GM12878 (cell line): ENCODE measurements around the gene N4BP2L2. TPM values are rescaled to one million over a fixed set of nuclear protein-coding genes. Genes with fewer than 3 reads are reported as not detected.

Source experiments
- ATAC-seq: fragments of 200-7000 bp; cut with Tn5 transposase; 3 replicates; pipeline ENCODE4 v1.9.1; 2020; ENCODE audit warnings: mild to moderate bottlenecking, moderate library complexity
- BruUV-seq: library from RNA; stranded (reverse); fragments of 400-500 nt; replicated peaks from 2 replicates; lab custom pipeline; 2021; lab: Mats Ljungman, UMichigan
- CTCF ChIA-PET: fragments of 300-600 bp; sonication (Branson Sonifier 250); formaldehyde crosslinking; extraction: SDS; loops from one replicate; lab custom pipeline; 2021; ENCODE audit warnings: inconsistent platforms; lab: Yijun Ruan, JAX
- POLR2A ChIA-PET: fragments of 350-600 bp; formaldehyde crosslinking; extraction: SDS; loops from one replicate; lab custom pipeline; 2021; ENCODE audit warnings: inconsistent platforms; lab: Charles Lee
- RAD21 ChIA-PET: fragments of 300-600 bp; sonication (Branson Sonifier 250); formaldehyde crosslinking; loops from one replicate; lab custom pipeline; 2023; ENCODE audit warnings: antibody characterized with exemption; ENCODE audit not compliant: unreplicated experiment; lab: Charles Lee
- SMC1A ChIA-PET: fragments of 300-600 bp; sonication (Branson Sonifier 250); formaldehyde crosslinking; loops from one replicate; lab custom pipeline; 2023; ENCODE audit not compliant: unreplicated experiment, uncharacterized antibody; lab: Charles Lee
- DNase-seq: peaks from one replicate; pipeline ENCODE4 v3.0.0-alpha.2; 2011; ENCODE audit warnings: low read depth, low spot score
- FAIRE-seq: peaks from 3 replicates; lab custom pipeline; 2011; peaks lifted over from hg19 to GRCh38; lab: Jason Lieb, UNC
- H2AFZ ChIP-seq: 2 replicates; pipeline ENCODE4 v1.6.0; 2011; ENCODE audit warnings: low read depth, low read length, control low read depth; ENCODE audit not compliant: control insufficient read depth
- H3K27ac ChIP-seq: 2 replicates; pipeline ENCODE4 v1.5.1; 2011; ENCODE audit warnings: control low read depth; ENCODE audit not compliant: control insufficient read depth, insufficient read depth
- H3K27me3 ChIP-seq, 2 experiments: replicated peaks in 1 of 2; 2 replicates each; pipeline versions ENCODE4 v1.6.0 to v1.6.1; 2011; ENCODE audit warnings: low read length in 1 of 2; ENCODE audit not compliant: control insufficient read depth in 2 of 2, insufficient read depth in 2 of 2
- H3K36me3 ChIP-seq, 2 experiments: 2 replicates each; pipeline ENCODE4 v1.5.1; 2011; ENCODE audit warnings: low read length in 1 of 2; ENCODE audit not compliant: control insufficient read depth in 2 of 2, insufficient read depth in 2 of 2
- H3K4me1 ChIP-seq: 2 replicates; pipeline ENCODE4 v1.6.1; 2011; ENCODE audit warnings: mild to moderate bottlenecking, low read length, moderate library complexity, mixed read lengths; ENCODE audit not compliant: control insufficient read depth, insufficient read depth
- H3K4me2 ChIP-seq: 2 replicates; pipeline ENCODE4 v1.6.0; 2011; ENCODE audit warnings: control low read depth; ENCODE audit not compliant: control insufficient read depth, insufficient read depth
- H3K4me3 ChIP-seq: fragments of 200-600 bp; sonication (generic); 2 replicates; pipeline ENCODE4 v1.5.1; 2016
- H3K79me2 ChIP-seq: 2 replicates; pipeline ENCODE4 v1.6.0; 2011; ENCODE audit warnings: low read length; ENCODE audit not compliant: control insufficient read depth, insufficient read depth
- H3K9ac ChIP-seq: 2 replicates; pipeline ENCODE4 v1.8.0; 2011; ENCODE audit warnings: low read length, control low read depth, mixed read lengths; ENCODE audit not compliant: control insufficient read depth, insufficient read depth
- H3K9me3 ChIP-seq: replicated peaks from 3 replicates; pipeline ENCODE4 v1.5.1; 2011; ENCODE audit warnings: mild to moderate bottlenecking, low read length; ENCODE audit not compliant: control insufficient read depth, insufficient read depth
- H4K20me1 ChIP-seq: 2 replicates; pipeline ENCODE4 v1.6.0; 2011; ENCODE audit not compliant: control insufficient read depth, insufficient read depth
- CTCF ChIP-seq, 3 experiments: IDR thresholded peaks in 2 of 3; conservative IDR thresholded peaks in 1 of 3; 2 replicates each; pipeline ENCODE4 v1.5.1; 2011; ENCODE audit warnings: low read depth in 3 of 3, low read length in 3 of 3, mild to moderate bottlenecking in 3 of 3, control low read depth in 2 of 3, moderate library complexity in 2 of 3, inconsistent platforms in 1 of 3, mixed read lengths in 1 of 3; ENCODE audit not compliant: control insufficient read depth in 2 of 3, insufficient read depth in 1 of 3; ENCODE audit errors: extremely low read depth in 1 of 3
- NFXL1 ChIP-seq: fragments of 450-650 bp; IDR thresholded peaks from 2 replicates; pipeline ENCODE4 v1.6.1; 2017; ENCODE audit warnings: antibody characterized with exemption, mild to moderate bottlenecking, borderline replicate concordance
- NFYA ChIP-seq: IDR thresholded peaks from 2 replicates; pipeline ENCODE4 v1.6.1; 2011; ENCODE audit warnings: low read depth, mild to moderate bottlenecking, low read length, improper control_type of control experiment, borderline replicate concordance
- NKRF ChIP-seq: fragments of 450-650 bp; conservative IDR thresholded peaks from 2 replicates; pipeline ENCODE4 v1.6.1; 2017; ENCODE audit warnings: mild to moderate bottlenecking, moderate library complexity
- NR2C2 ChIP-seq: IDR thresholded peaks from 2 replicates; pipeline ENCODE4 v1.6.1; 2011; ENCODE audit warnings: borderline replicate concordance, low read depth; ENCODE audit not compliant: control insufficient read depth, insufficient read length
- PAX8 ChIP-seq: fragments of 450-650 bp; IDR thresholded peaks from 2 replicates; pipeline ENCODE4 v1.6.1; 2017; ENCODE audit warnings: mild to moderate bottlenecking, moderate library complexity
- POU2F2 ChIP-seq: IDR thresholded peaks from 3 replicates; pipeline ENCODE4 v1.6.1; 2011; ENCODE audit warnings: low read depth, mild to moderate bottlenecking, low read length, borderline replicate concordance
- USF1 ChIP-seq: IDR thresholded peaks from 2 replicates; pipeline ENCODE4 v1.6.1; 2011; ENCODE audit warnings: borderline replicate concordance, low read depth, mild to moderate bottlenecking, moderate library complexity, mixed read lengths, low read length; ENCODE audit not compliant: insufficient read depth; ENCODE audit errors: extremely low read length
- ZNF687 ChIP-seq: fragments of 450-650 bp; IDR thresholded peaks from 2 replicates; pipeline ENCODE4 v1.6.1; 2017; ENCODE audit warnings: mild to moderate bottlenecking, moderate library complexity
- WGBS: methylation state at CpG from one replicate; pipeline ENCODE4 v1.1.6; 2016; ENCODE audit warnings: low lambda C conversion rate; ENCODE audit not compliant: insufficient replicate concordance, insufficient coverage; ENCODE audit errors: missing lambda C conversion rate; 5-methylcytosine and 5-hydroxymethylcytosine counted together
- in situ Hi-C: fragments of 300-500 bp; cut with MboI; formaldehyde crosslinking; loops from 9 replicates; pipeline ENCODE4 v1.14.3; 2018; ENCODE audit warnings: mixed read lengths
- intact Hi-C: fragments of 100-400 bp; cut with micrococcal nuclease; formaldehyde crosslinking; loops from one replicate; pipeline ENCODE4 v1.14.2; 2022; ENCODE audit not compliant: unreplicated experiment
- polyA plus RNA-seq, 11 experiments: library from polyadenylated mRNA; depleted of rRNA in 4 of 11; unstranded in 6 of 11; stranded (reverse) in 5 of 11; fragments of >200 nt; fragmentation: Nextera tagmentation in 4 of 11; fragmentation: Illumina TruSeq in 1 of 11; extraction: Ambion mirVana in 4 of 11; extraction: Trizol in 1 of 11; gene quantifications; 1 replicate in 1 of 11; 2 replicates in 10 of 11; pipeline versions ENCODE4 v1.2.1 to v1.2.3, GENCODE V29; 2011 to 2016; ENCODE audit warnings: inconsistent platforms in 2 of 11, missing spikeins in 2 of 11, low read depth in 1 of 11
- total RNA-seq, 4 experiments: library from RNA; depleted of rRNA in 3 of 4; stranded (reverse); fragments of >200 nt in 3 of 4; fragmentation: Illumina TruSeq in 1 of 4; extraction: Trizol in 1 of 4; gene quantifications; 2 replicates each; pipeline versions ENCODE4 v1.2.1 to v1.2.3, GENCODE V29; 2013 to 2021

N4BP2L2 gene
- total and polyA plus RNA-seq, 10 of the 15 experiments (the other 5 are each of a cell fraction or from before 2014, with no cell fraction given), result 41.7 to 87.1 (median 61.2) TPM

- no peak for DNase-seq
- H3K9ac ChIP-seq, result no peak overlapping the region
- RAD21 ChIA-PET, result no interaction called here
Measured at GRCh38 chr13:32414580-32414979, 124.0 kb downstream of the N4BP2L2 start.

More at GRCh38 chr13:32414580-32414979, 124.0 kb downstream of the N4BP2L2 start:
- Histone ChIP-seq H2AFZ (no peak overlapping the region), H3K27ac (no peak overlapping the region), H3K4me2 (no peak overlapping the region), H3K4me3 (no peak overlapping the region), H3K4me1 (no peaks in the 10 kb centered on the region), H3K79me2 (no peaks in the 10 kb centered on the region), H3K36me3 (no peaks in the 10 kb centered on the region), H3K9me3 (peaks cover 1% of the 10 kb centered on the region; the same call in 1 of the 3 replicates), H4K20me1 (no peaks in the 10 kb centered on the region), H3K27me3 (no peaks in the 10 kb centered on the region)
- ATAC-seq (no peak), FAIRE-seq (no peak)
- ChIA-PET CTCF (interaction anchor here (0.8 to 1.9 kb wide), 12 partner anchors 8 to 108 kb away, joined by 3 to 4 read pairs (median 3); no protein-coding TSS in a partner anchor), SMC1A (interaction anchor here (1.1 to 2.2 kb wide), 2 partner anchors 11 to 14 kb away, joined by 3 to 4 read pairs; no protein-coding TSS in a partner anchor), POLR2A (no interaction called here)
- in situ Hi-C loops, result no loop called here
- 96% methylated on average over 2 of the region's 2 CpGs for WGBS
- no TSS peak for BruUV-seq
- TF ChIP-seq NKRF (no peak), NFYA (no peak), CTCF (IDR thresholded peaks at IDR 0.05 in 2 of 3, conservative IDR thresholded peaks at IDR 0.05 in 1 of 3; ENCODE audit: control insufficient read depth in 2 of 3, extremely low read depth in 1 of 3, insufficient read depth in 1 of 3, low read depth in 3 of 3, low read length in 3 of 3) (no peak), USF1 (no peak), PAX8 (no peak), POU2F2 (no peak), NR2C2 (no peak), NFXL1 (no peak), ZNF687 (no peak)
- intact Hi-C loops, result no loop called here
